ENCODE results near the gene ZFYVE19.

- TF ChIP-seq CREB1 (IDR thresholded peaks at IDR 0.05; ENCODE audit: low read depth) (no peak), EP300 (IDR thresholded peaks at IDR 0.05; ENCODE audit: borderline replicate concordance) (no peak), TEAD4 (IDR thresholded peaks at IDR 0.05) (no peak), EGR1 (IDR thresholded peaks at IDR 0.05) (no peak), REST (IDR thresholded peaks at IDR 0.05; ENCODE audit: low read depth) (no peak), MAX (IDR thresholded peaks at IDR 0.05) (no peak), RAD21 (IDR thresholded peaks at IDR 0.05; ENCODE audit: low read depth) (no peak), CEBPB (IDR thresholded peaks at IDR 0.05) (no peak), YY1 (IDR thresholded peaks at IDR 0.05; ENCODE audit: low read depth) (no peak), TAF1 (IDR thresholded peaks at IDR 0.05; ENCODE audit: low read depth) (no peak)
Measured at GRCh38 chr15:40854161-40854560, 47.3 kb downstream of the ZFYVE19 start.

Data from Ishikawa (cell line).